Measurements from ENCODE around the gene KCNC1. TPM values are rescaled to one million over a fixed set of nuclear protein-coding genes. Genes with fewer than 3 reads are reported as not detected.
A peak's percentile ranks its signal among the peaks of the same experiment; 100 is the strongest.

Gene KCNC1
- total RNA-seq, 1 donor from 2014 or later: 7.3 TPM

DNA sequence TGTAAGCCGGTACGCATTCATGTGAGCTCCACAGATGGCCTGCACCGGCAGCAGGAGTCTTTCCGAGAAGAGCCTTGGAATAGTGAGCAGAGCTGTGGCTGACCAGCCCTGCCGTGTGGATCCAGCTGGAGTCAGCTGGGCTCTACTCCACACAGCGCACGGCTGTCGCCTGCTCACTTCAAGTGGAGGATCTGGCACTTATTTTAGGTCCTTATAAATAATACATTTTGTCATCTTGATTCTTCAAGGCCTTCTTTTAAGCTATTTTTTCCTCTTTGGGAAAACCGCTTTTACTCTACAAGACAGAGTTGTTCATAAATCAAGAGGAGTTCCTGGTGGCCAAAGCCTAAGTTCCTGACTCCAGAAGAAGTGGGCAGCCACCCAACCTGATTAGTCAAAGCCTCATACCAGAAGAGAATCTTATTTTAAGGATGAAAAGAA lies 93.8 kb downstream of the KCNC1 start:
- peak; percentile 35 for DNase-seq

DNA sequence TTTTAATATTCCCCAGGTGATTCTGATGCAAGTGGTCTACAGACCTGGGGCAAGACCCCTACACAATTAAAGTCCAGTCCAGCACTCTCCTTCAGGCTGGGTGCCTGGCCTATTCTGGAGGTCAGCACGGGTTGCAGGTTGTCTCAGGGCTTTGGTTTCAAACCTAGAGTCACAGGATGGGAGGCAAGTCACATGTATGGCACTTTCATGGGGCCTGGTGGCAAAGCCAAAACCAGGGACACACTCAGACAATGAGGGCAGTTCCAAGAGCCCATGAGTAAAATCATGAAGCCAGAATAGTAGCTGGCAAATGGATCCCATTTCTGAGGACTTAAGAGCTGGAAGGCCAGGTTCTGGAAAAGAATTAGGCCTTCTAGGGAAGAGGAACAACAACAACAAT lies 96.6 kb downstream of the KCNC1 start:
- DNase-seq: no peak

DNA sequence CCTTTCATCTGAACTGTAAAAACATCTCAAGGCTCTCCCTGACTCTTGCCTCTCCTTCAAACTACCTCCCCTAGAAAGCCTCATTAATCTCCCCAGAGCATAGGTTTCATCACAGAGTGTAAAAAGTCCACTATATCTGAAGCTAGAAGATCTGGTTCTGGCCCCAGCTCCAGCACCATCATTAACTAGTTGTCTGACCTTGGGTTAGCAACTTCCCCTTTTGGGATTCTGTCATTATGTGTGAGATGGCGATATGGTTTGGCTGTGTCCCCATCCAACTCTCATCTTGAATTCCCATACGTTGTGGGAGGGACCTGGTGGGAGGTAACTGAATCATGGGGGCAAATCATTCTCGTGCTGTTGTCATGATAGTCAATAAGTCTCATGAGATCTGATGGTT lies 97.3 kb downstream of the KCNC1 start:
- DNase-seq: no peak

Other genes with a start within 250 kb of the KCNC1 start
- gene USH1C, start 190.4 kb upstream of the KCNC1 start, total RNA-seq: 0.62 TPM
- gene OTOG, start 187.5 kb upstream of the KCNC1 start, total RNA-seq: not detected
- not detected for gene MYOD1, start 15.2 kb upstream of the KCNC1 start, total RNA-seq